Breast epithelium (tissue), 4 donors: ENCODE measurements around the gene CILP. TPM values are rescaled to one million over a fixed set of nuclear protein-coding genes. Genes with fewer than 3 reads are reported as not detected.
"Not testable (repeated sequence)": the region's sequence is repeated elsewhere in the genome, so short reads cannot be mapped to it uniquely, and the experiment has no call there.

Source experiments
- DNase-seq, 2 donors: peaks; one replicate each; pipeline ENCODE4 v3.0.0-alpha.2; 2019; ENCODE audit warnings: low spot score in 2 of 2
- H3K27ac ChIP-seq, 2 donors: fragments of 200-600 bp; sonication (generic) in 1 of 2; one replicate each; pipeline ENCODE4 v1.5.1; 2016 to 2019; ENCODE audit warnings: mild to moderate bottlenecking in 1 of 2
- H3K27me3 ChIP-seq, 2 donors: fragments of 200-600 bp; sonication (generic) in 1 of 2; one replicate each; pipeline versions ENCODE4 v1.5.1 to v1.6.0; 2017 to 2019; ENCODE audit warnings: control low read depth in 1 of 2, mild to moderate bottlenecking in 1 of 2
- H3K36me3 ChIP-seq: fragments of 200-600 bp; one replicate; pipeline ENCODE4 v1.5.1; 2019
- H3K4me1 ChIP-seq, 2 donors: fragments of 200-600 bp; sonication (generic); one replicate each; pipeline ENCODE4 v1.5.1; 2016 to 2019; ENCODE audit warnings: control low read depth in 1 of 2
- H3K4me3 ChIP-seq, 3 donors: fragments of 200-600 bp; sonication (generic); 1 replicate in 2 of 3; 2 replicates in 1 of 3; pipeline ENCODE4 v1.5.1; 2016 to 2019; ENCODE audit warnings: mild to moderate bottlenecking in 3 of 3, moderate library complexity in 2 of 3
- H3K9me3 ChIP-seq, 2 donors: fragments of 200-600 bp; sonication (generic) in 1 of 2; one replicate each; pipeline ENCODE4 v1.5.1; 2016 to 2019; ENCODE audit warnings: control low read depth in 1 of 2
- POLR2A ChIP-seq: fragments of 450-650 bp; IDR thresholded peaks from one replicate; pipeline ENCODE4 v1.6.1; 2016; ENCODE audit warnings: antibody characterized with exemption, mild to moderate bottlenecking, moderate library complexity
- POLR2AphosphoS5 ChIP-seq, 3 donors: sonication (generic); formaldehyde crosslinking; IDR thresholded peaks; one replicate each; pipeline ENCODE4 v1.6.1; 2017; ENCODE audit warnings: antibody characterized with exemption in 3 of 3
- intact Hi-C: fragments of 100-400 bp; cut with DNase I; formaldehyde crosslinking; loops from one replicate; pipeline ENCODE4 v1.15.1; 2023; ENCODE audit warnings: low total_unique reads
- total RNA-seq, 3 donors: library from RNA; depleted of rRNA; stranded (reverse); fragments of >200 nt; gene quantifications; one replicate each; pipeline ENCODE4 v1.1.0, GENCODE V29; 2016
- TF ChIP-seq, protein P1 (sequence below), 3 donors: fragments of 450-650 bp; IDR thresholded peaks; one replicate each; pipeline ENCODE4 v1.5.1; 2016 to 2017; ENCODE audit warnings: antibody characterized with exemption in 3 of 3, mild to moderate bottlenecking in 3 of 3, moderate library complexity in 3 of 3

The CILP gene
- total RNA-seq, 3 donors from 2014 or later = 5.2 to 203 (median 24.6) TPM

DNA sequence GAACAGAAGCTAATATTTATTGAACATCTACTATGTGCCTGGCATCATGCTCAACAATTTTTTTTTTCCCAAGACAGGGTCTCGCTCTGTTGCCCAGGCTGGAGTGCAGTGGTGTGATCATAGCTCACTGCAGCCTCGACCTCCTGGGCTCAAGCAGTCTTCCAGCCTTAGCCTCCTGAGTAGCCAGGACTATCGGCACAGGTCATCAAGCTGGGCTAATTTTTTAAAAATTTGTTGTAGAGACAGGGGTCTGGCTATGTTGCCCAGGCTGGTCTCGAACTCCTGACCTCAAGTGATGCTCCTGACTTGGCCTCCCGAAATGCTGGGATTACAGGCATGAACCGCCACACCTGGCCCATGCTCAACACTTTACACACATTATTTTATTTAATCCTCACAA is 35.7 kb upstream of the CILP start:
- H3K9me3 ChIP-seq = no peaks in the 10 kb centered on the region
- H3K36me3 ChIP-seq = no peaks in the 10 kb centered on the region
- no peak for DNase-seq
- intact Hi-C loops = no loop called here
- peaks cover 0 to 4% of the 10 kb centered on the region in 2 donors for H3K4me1 ChIP-seq
- H3K4me3 ChIP-seq = no peak overlapping the region
- no peaks in the 10 kb centered on the region for H3K27me3 ChIP-seq
- H3K27ac ChIP-seq = no peak overlapping the region
- TF ChIP-seq POLR2AphosphoS5 (IDR thresholded peaks at IDR 0.05) (no peak), POLR2A (no peak)
- TF ChIP-seq, protein P1, sequence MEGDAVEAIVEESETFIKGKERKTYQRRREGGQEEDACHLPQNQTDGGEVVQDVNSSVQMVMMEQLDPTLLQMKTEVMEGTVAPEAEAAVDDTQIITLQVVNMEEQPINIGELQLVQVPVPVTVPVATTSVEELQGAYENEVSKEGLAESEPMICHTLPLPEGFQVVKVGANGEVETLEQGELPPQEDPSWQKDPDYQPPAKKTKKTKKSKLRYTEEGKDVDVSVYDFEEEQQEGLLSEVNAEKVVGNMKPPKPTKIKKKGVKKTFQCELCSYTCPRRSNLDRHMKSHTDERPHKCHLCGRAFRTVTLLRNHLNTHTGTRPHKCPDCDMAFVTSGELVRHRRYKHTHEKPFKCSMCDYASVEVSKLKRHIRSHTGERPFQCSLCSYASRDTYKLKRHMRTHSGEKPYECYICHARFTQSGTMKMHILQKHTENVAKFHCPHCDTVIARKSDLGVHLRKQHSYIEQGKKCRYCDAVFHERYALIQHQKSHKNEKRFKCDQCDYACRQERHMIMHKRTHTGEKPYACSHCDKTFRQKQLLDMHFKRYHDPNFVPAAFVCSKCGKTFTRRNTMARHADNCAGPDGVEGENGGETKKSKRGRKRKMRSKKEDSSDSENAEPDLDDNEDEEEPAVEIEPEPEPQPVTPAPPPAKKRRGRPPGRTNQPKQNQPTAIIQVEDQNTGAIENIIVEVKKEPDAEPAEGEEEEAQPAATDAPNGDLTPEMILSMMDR (IDR thresholded peaks at IDR 0.05) = no peak

DNA sequence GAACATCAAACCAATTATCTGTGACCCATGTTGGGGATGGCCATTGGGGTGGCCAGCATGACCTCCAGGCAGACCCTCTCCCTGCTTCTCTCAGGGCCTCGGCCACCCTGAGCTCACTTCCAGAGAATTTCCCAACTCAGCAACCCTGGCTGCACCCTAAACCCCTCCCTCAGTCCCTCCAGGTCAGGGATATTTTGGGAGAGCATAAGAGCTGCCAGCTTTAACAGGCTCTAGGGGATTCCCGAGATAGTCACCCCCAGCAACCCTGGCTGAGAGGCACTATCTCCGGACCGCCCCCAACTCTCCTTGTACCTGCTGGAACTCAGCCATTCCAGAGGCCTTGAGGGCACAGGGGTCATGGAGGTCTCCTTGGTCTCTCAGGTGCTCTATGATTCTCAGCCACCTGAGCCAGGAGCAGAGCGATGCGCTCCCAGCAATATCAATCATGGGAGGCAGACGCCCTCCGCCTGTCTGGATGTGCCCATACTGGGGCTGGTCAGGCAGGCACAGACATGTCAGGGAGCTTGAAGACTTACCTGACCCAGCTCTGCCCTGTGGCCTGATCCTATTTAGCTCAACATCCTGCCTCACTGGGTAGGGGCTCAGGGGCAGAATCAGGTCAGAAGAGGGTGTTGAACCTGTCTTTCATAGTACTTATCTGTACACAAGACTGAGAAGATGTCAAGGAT is 34.9 kb upstream of the CILP start:
- no peak overlapping the region for H3K4me3 ChIP-seq
- TF ChIP-seq, protein P1 (IDR thresholded peaks at IDR 0.05) = no peak
- no peak for TF ChIP-seq POLR2A
- no peak for TF ChIP-seq POLR2AphosphoS5 (IDR thresholded peaks at IDR 0.05)
- intact Hi-C loops = no loop called here
- H3K9me3 ChIP-seq = no peaks in the 10 kb centered on the region
- H3K27me3 ChIP-seq = no peaks in the 10 kb centered on the region
- H3K36me3 ChIP-seq = no peaks in the 10 kb centered on the region
- peaks cover 0 to 4% of the 10 kb centered on the region in 2 donors for H3K4me1 ChIP-seq
- H3K27ac ChIP-seq = peak overlapping the region; percentile 61 to 71
- no peak for DNase-seq

DNA sequence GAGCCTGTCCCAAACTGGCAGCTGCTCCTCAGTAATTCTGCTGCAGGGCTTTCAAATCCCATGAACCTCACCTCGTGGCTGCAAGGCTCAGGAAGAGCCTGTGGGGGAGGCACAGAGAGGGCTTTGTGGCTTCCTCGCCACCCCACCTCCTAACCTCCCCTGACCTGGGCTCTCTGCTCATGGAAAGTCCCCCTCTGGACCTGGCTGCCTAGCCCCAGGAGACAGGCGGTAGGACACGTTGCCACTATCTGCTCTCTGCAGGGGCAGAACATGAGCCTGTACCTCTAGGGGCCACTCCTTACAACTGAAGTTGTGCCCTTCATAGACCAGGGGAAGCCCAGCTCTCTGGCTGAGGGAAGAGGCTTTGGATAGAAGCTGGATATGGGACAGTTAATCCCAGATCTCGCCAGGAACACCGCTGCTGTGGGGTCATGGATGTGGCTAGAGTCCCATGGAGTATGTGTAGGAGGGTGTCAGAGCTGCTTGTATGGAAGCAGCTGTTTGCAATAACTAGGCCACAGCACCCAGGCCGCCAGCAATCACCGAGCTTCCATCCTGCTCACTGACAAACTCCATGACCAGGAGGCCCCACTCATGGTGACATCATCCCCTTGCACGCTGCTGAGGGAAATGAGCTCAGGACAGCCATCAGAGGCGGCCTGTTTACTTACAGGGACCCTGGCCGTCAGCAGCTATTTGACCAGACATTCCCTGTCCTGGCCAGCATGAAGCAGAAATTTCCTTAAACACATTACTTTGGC is 34.0 kb upstream of the CILP start:
- peak overlapping the region; percentile 61 to 71 for H3K27ac ChIP-seq
- H3K4me1 ChIP-seq = peaks cover 0 to 4% of the 10 kb centered on the region in 2 donors
- no peaks in the 10 kb centered on the region for H3K9me3 ChIP-seq
- H3K27me3 ChIP-seq = no peaks in the 10 kb centered on the region
- H3K4me3 ChIP-seq = no peak overlapping the region
- H3K36me3 ChIP-seq = no peaks in the 10 kb centered on the region
- TF ChIP-seq, protein P1 (IDR thresholded peaks at IDR 0.05) = no peak
- TF ChIP-seq POLR2A (no peak), POLR2AphosphoS5 (IDR thresholded peaks at IDR 0.05) (no peak)
- intact Hi-C loops = no loop called here
- peak in 1 of 2 donors; percentile 26 for DNase-seq

DNA sequence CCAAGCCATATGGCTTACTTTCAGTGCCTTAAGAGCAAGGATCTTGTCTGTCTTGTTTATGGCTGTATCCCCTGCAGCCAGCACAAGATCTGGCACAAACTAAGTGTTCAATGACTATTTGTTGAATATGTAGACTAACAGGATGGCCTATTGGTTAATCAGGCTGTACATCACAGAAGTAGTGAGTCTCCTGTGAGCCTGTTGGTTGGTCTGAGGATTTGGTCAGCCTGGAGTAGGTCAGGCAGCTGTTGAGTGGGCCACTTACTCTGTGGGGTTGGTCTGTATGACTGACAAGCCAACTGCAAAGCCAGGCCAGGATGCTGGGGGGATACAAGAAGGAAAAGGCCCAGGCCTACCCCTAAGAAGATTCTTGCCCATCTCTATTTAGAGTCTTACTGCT is 33.4 kb upstream of the CILP start:
- Histone ChIP-seq H3K27me3 (no peaks in the 10 kb centered on the region), H3K4me1 (peaks cover 0 to 4% of the 10 kb centered on the region in 2 donors), H3K27ac (peak overlapping the region; percentile 61 to 71), H3K36me3 (no peaks in the 10 kb centered on the region), H3K4me3 (no peak overlapping the region), H3K9me3 (no peaks in the 10 kb centered on the region)
- no peak for TF ChIP-seq POLR2AphosphoS5 (IDR thresholded peaks at IDR 0.05)
- TF ChIP-seq, protein P1 (IDR thresholded peaks at IDR 0.05) = no peak
- no peak for TF ChIP-seq POLR2A
- intact Hi-C loops = no loop called here
- no peak for DNase-seq

DNA sequence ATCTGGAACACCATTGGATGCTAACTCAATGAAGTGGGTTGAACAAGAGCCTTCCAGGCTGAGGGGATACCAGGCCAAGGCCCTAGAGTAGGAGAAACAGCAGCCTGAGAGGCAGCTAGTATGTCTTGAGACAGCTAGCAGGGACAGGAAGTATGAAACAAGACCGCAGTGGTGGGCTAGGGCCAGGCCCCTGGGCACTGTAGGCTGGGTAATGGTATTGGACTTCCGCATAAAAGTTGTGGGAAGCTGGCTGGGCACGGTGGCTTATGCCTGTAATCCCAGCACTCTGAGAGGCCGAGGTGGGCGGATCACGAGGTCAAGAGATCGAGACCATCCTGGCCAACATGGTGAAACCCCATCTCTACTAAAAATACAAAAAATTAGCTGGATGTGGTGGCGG is 25.2 kb upstream of the CILP start:
- H3K4me3 ChIP-seq, H3K9me3 ChIP-seq, H3K4me1 ChIP-seq, H3K27me3 ChIP-seq, intact Hi-C loops, DNase-seq, H3K27ac ChIP-seq, H3K36me3 ChIP-seq: not testable (repeated sequence)
